ENCODE results near the gene TLR9.

The TLR9 gene

DNA sequence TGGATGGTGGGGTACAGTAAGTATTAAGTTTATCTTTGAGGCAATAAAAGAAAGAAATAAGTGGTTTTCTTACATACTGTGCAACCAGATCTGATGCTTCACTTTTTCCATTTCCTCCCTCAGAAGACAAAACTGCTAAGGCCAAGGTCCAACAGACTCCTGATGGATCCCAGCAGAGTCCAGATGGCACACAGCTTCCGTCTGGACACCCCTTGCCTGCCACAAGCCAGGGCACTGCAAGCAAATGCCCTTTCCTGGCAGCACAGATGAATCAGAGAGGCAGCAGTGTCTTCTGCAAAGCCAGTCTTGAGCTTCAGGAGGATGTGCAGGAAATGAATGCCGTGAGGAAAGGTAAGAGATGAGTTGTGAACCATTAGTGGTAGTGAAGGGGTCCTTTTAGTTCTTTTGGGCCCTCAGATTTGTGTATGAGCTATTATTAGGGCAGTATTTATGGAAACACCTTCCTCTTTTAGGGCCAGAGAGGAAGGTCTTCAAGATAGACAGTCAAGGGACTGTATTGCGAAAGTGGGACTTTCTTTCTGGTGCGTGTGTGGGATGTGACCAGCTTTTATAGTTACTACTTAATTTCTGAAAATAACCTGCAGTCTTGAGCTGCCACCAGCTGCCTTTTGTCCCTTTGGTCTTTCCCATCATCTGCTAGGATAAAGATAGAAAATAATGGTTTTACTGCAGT is 22.9 kb downstream of the TLR9 start:
- TF ChIP-seq, protein P1, sequence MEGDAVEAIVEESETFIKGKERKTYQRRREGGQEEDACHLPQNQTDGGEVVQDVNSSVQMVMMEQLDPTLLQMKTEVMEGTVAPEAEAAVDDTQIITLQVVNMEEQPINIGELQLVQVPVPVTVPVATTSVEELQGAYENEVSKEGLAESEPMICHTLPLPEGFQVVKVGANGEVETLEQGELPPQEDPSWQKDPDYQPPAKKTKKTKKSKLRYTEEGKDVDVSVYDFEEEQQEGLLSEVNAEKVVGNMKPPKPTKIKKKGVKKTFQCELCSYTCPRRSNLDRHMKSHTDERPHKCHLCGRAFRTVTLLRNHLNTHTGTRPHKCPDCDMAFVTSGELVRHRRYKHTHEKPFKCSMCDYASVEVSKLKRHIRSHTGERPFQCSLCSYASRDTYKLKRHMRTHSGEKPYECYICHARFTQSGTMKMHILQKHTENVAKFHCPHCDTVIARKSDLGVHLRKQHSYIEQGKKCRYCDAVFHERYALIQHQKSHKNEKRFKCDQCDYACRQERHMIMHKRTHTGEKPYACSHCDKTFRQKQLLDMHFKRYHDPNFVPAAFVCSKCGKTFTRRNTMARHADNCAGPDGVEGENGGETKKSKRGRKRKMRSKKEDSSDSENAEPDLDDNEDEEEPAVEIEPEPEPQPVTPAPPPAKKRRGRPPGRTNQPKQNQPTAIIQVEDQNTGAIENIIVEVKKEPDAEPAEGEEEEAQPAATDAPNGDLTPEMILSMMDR (IDR thresholded peaks at IDR 0.05; ENCODE audit: low read depth, low read length), result no peak
- DNase-seq (ENCODE audit: extremely low read depth, low read depth), result no peak

DNA sequence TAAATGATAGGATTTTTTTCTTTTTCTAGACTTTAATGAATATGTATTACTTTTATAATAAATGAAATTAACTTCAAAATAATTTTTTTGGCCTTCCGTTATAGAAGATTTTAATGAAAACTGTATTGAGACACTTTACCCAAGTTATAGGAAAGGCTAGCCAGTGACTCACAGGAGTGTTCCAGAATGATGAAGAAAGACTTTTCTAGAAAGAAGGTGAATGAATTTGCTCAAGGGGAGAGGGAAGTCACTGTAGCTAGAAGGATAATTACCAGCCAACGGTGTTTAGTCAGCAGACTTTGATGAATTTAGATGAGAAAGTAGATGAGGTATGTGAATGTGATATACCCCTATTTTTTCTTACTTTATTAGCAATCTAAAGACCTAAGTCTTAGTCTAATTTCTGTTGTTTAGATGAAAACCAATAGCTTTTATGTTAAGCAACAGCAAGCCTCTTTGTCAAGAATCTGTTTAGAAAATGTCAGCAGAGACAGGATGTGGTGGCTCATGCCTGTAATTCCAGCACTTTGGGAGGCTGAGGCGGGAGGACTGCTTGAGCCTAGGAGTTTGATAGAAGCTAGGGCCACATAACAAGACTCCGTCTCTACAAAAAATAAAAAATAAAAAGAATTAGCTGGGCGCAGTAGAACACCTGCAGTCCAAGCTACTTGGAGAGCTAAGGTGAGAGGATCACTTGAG is 24.3 kb downstream of the TLR9 start:
- TF ChIP-seq, protein P1 (IDR thresholded peaks at IDR 0.05; ENCODE audit: low read depth, low read length), result no peak
- no peak for DNase-seq (ENCODE audit: extremely low read depth, low read depth)

DNA sequence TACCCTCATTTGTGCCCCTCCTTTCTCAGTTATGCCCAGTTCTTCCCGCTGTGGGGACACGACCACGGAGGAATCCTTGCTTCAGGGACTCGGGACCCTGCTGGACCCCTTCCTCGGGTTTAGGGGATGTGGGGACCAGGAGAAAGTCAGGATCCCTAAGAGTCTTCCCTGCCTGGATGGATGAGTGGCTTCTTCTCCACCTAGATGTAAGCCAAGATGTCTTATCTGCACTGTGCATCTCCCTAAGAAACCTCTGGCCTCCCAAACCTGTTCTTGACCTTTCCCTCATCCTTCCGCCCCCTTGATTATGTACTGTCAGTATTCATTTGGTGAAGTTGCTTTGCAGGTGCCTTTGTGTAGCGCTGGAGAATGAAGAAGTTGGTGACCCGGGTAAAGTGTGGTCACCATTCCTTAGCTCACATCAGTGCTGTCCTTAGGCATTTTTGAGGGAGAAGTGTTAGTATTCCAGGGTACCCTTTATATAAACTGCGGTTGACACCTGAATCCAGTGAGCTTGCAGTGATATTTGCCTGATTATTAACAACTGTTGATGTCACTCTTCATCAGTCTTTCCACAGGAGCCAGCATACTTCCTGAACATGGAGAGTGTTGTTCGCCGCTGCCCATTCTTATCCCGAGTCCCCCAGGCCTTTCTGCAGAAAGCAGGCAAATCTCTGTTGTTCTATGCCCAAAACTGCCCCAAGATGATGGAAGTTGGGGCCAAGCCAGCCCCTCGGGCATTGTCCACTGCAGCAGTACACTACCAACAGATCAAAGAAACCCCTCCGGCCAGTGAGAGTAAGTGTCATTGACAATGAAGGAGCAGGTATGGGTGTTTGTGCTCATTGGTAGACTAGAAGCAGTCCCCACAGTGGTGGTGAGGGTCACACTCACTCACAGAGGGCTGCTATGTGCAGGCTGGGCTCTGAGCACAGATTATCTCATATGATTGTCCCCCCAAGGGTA is 26.5 kb downstream of the TLR9 start:
- no peak for DNase-seq (ENCODE audit: extremely low read depth, low read depth)
- TF ChIP-seq, protein P1 (IDR thresholded peaks at IDR 0.05; ENCODE audit: low read depth, low read length), result no peak

DNA sequence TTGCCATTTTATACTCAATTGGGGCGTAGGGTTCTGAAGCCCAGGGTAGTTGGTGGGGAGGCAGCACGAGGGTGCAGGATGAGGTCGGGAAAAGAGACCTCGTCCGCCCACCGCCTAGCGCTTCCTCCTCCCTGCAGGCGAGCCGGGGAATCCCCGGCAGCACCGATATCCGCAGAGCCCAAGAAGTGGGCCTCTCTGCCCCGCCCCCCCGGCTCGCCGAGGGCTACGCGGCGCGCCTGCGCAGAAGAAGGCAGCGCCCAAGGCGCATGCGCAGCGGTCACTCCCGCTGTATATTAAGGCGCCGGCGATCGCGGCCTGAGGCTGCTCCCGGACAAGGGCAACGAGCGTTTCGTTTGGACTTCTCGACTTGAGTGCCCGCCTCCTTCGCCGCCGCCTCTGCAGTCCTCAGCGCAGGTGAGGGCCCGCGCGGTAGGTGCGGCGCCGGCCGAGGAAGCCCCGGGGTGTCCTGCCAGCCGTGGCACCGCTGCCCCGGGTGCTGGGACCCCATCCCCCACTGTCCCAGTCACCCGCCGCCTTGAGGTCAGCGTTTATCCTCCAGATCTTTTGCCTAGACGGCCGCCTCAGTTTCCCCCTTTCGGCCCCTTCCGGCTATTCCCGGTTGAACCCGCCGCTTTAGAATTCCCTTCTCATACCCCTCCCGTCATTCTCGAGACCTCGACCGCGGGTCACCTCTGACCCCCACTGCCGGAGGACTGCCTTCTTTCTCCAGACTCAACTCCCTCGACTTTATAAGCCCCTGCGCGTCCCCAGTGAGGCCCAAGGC is 27.4 kb downstream of the TLR9 start, which contains the start of gene ALAS1:
ALAS1 (plus strand) TSS at position 319 of the 784 bp plus-strand sequence. CDS start 1,082 bp downstream, outside the sequence.
- peak; percentile 64 for DNase-seq (ENCODE audit: extremely low read depth, low read depth)
- TF ChIP-seq, protein P1 (IDR thresholded peaks at IDR 0.05; ENCODE audit: low read depth, low read length), result no peak

DNA sequence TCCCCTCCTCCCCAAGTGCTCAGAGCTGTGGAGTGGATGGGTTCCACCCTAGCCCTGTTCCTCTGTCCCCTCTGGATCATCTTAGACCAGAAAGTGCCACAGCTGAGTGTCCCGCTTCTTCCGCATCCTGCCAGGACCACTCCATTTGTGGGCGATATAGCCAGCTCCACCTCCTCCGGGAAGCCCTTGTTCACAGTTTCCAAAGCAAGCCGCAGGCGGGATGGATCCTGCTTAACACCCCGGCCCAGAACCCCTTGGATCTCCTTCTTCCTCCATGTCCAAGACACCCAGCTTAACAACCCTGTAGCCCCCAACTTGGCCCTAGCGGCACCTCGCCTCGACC is 28.0 kb downstream of the TLR9 start:
- TF ChIP-seq, protein P1 (IDR thresholded peaks at IDR 0.05; ENCODE audit: low read depth, low read length), result no peak
- no peak for DNase-seq (ENCODE audit: extremely low read depth, low read depth)

DNA sequence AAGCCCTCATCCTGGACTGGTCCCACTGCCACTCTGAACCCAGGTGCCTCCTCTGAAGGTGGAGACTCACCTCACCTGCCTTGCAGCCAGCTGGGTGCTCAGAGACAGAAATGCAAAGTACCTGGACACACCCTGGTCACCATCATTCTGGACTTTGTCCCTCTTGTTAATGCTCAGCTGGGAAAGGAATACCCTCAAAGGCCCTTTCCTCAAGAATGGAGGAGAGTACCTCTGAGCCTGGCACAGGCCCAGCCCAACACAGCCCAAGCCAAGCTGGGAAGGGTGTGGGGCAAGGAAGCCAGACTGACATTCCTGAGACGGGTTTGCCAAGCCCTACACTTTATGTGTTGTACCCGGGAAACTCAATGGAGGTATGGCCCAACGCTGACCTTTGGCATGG is 28.5 kb downstream of the TLR9 start:
- TF ChIP-seq, protein P1 (IDR thresholded peaks at IDR 0.05; ENCODE audit: low read depth, low read length), result no peak
- no peak for DNase-seq (ENCODE audit: extremely low read depth, low read depth)
